ENCODE results near the gene OSBP2. TPM values are rescaled to one million over a fixed set of nuclear protein-coding genes. Genes with fewer than 3 reads are reported as not detected.

OSBP2 gene
- total and polyA plus RNA-seq, 10 of the 15 experiments (the other 5 are each of a cell fraction or from before 2014, with no cell fraction given): 0.11 to 7.7 (median 3.6) TPM

DNA sequence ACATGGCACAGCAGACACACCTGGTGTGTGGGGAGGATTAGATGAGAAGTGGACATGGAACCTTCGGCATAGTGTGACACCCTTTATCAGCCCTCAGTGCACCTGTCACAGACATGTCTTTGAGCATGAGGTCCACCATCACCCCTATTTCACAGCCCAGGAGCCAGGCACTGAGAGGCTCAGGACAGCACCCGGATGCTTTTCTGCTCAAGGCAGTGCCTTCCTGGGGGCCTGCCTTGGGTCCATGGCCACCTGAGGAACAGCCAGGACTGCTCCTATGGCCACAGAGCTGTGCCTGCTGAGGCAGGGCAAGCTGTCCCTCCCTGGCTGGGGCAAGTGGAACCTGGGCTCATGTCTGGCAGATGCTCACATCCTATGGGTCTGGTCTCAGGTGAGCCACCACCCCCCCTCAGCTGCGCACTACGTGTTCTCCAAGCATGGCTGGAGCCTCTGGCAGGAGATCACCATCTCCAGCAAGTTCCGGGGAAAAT, 198.1 kb downstream of the OSBP2 start:
- no peak overlapping the region for H3K4me2 ChIP-seq (ENCODE audit: control insufficient read depth, insufficient read depth)
- H3K4me3 ChIP-seq: no peak overlapping the region
- H3K27me3 ChIP-seq (replicated peaks in 1 of 2; ENCODE audit: control insufficient read depth in 2 of 2, insufficient read depth in 2 of 2, low read length in 1 of 2): no peaks in the 10 kb centered on the region
- intact Hi-C loops (cut with micrococcal nuclease; ENCODE audit: unreplicated experiment): loop anchor here (5.0 kb wide), 1 partner anchor 130 kb away; no protein-coding TSS in a partner anchor
- WGBS (ENCODE audit: insufficient coverage, insufficient replicate concordance, low lambda C conversion rate, missing lambda C conversion rate): 81% methylated on average over 5 of the region's 5 CpGs
- H3K27ac ChIP-seq (ENCODE audit: control insufficient read depth, insufficient read depth): no peak overlapping the region
- no peak for TF ChIP-seq ZBTB33 (IDR thresholded peaks at IDR 0.05)
- in situ Hi-C loops (cut with MboI): no loop called here
- no TSS peak for BruUV-seq (replicated peaks)
- H3K4me1 ChIP-seq (ENCODE audit: control insufficient read depth, insufficient read depth, low read length): no peaks in the 10 kb centered on the region
- CTCF ChIA-PET: interaction anchor here (2.5 kb wide), 1 partner anchor 10 kb away, joined by 11 read pairs; no protein-coding TSS in a partner anchor
- FAIRE-seq (no peak), DNase-seq (ENCODE audit: low read depth, low spot score) (no peak), ATAC-seq (no peak)
- no peaks in the 10 kb centered on the region for H3K9me3 ChIP-seq (replicated peaks; ENCODE audit: control insufficient read depth, insufficient read depth, low read length)
- SMC1A ChIA-PET (ENCODE audit: uncharacterized antibody, unreplicated experiment): no interaction called here
- no peak overlapping the region for H3K9ac ChIP-seq (ENCODE audit: control insufficient read depth, insufficient read depth, low read length)
- H3K79me2 ChIP-seq (ENCODE audit: control insufficient read depth, insufficient read depth, low read length): no peaks in the 10 kb centered on the region
- H4K20me1 ChIP-seq (ENCODE audit: control insufficient read depth, insufficient read depth): no peaks in the 10 kb centered on the region; the same call in 1 of the 2 replicates
- peaks cover 0 to 15% of the 10 kb centered on the region in 2 experiments; a peak in 2 of 4 replicates for H3K36me3 ChIP-seq (ENCODE audit: control insufficient read depth in 2 of 2, insufficient read depth in 2 of 2, low read length in 1 of 2)
- no peak overlapping the region for H2AFZ ChIP-seq (ENCODE audit: control insufficient read depth, low read depth, low read length)
- POLR2A ChIA-PET: no interaction called here
- RAD21 ChIA-PET (ENCODE audit: unreplicated experiment): no interaction called here

DNA sequence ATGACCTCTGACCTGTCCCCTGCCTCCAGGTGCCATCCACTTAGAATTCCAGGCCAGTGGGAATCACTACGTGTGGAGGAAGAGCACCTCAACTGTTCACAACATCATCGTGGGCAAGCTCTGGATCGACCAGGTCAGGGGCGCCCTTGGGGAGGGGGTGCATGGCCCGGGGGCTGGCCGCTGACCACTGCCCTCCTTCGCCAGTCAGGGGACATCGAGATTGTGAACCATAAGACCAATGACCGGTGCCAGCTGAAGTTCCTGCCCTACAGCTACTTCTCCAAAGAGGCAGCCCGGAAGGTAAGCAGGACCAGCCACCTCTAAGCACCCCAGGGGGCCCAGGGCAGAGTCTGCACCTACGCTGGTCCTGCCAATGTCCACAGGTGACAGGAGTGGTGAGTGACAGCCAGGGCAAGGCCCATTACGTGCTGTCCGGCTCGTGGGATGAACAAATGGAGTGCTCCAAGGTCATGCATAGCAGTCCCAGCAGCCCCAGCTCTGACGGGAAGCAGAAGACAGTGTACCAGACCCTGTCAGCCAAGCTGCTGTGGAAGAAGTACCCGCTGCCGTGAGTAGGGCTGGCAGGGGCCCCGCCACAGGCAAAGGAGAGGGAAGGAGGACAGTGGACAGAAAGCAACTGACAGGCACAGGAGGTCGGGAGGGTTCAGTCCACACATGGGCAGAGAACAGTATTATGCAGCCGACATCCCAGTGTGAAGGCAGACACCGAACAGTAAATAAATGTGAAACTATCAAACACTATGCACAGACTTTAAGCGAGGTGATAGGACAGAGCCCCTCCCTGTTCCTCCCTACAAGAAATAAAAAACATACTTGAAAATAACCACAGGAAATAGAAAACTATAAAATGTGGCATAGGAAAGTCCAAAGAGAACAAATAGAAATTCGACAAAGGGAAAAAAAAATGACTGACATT, 199.0 kb downstream of the OSBP2 start:
- Histone ChIP-seq H3K27ac (ENCODE audit: control insufficient read depth, insufficient read depth) (no peak overlapping the region), H3K4me2 (ENCODE audit: control insufficient read depth, insufficient read depth) (no peak overlapping the region), H3K79me2 (ENCODE audit: control insufficient read depth, insufficient read depth, low read length) (no peaks in the 10 kb centered on the region), H2AFZ (ENCODE audit: control insufficient read depth, low read depth, low read length) (no peak overlapping the region), H3K4me1 (ENCODE audit: control insufficient read depth, insufficient read depth, low read length) (no peaks in the 10 kb centered on the region), H3K9me3 (replicated peaks; ENCODE audit: control insufficient read depth, insufficient read depth, low read length) (no peaks in the 10 kb centered on the region), H3K36me3 (ENCODE audit: control insufficient read depth in 2 of 2, insufficient read depth in 2 of 2, low read length in 1 of 2) (peaks cover 0 to 15% of the 10 kb centered on the region in 2 experiments; a peak in 2 of 4 replicates), H3K9ac (ENCODE audit: control insufficient read depth, insufficient read depth, low read length) (no peak overlapping the region), H3K27me3 (replicated peaks in 1 of 2; ENCODE audit: control insufficient read depth in 2 of 2, insufficient read depth in 2 of 2, low read length in 1 of 2) (no peaks in the 10 kb centered on the region), H4K20me1 (ENCODE audit: control insufficient read depth, insufficient read depth) (no peaks in the 10 kb centered on the region; the same call in 1 of the 2 replicates), H3K4me3 (no peak overlapping the region)
- in situ Hi-C loops (cut with MboI) (no loop called here), intact Hi-C loops (cut with micrococcal nuclease; ENCODE audit: unreplicated experiment) (loop anchor here (5.0 kb wide), 1 partner anchor 131 kb away; no protein-coding TSS in a partner anchor)
- ChIA-PET RAD21 (ENCODE audit: unreplicated experiment) (no interaction called here), SMC1A (ENCODE audit: uncharacterized antibody, unreplicated experiment) (interaction anchor here (1.3 to 1.8 kb wide), 2 partner anchors 17 to 130 kb away, joined by 4 to 7 read pairs; no protein-coding TSS in a partner anchor), CTCF (no interaction called here), POLR2A (no interaction called here)
- DNase-seq (ENCODE audit: low read depth, low spot score) (no peak), ATAC-seq (no peak), FAIRE-seq (no peak)
- no TSS peak for BruUV-seq (replicated peaks)
- 47% methylated on average over 20 of the region's 23 CpGs for WGBS (ENCODE audit: insufficient coverage, insufficient replicate concordance, low lambda C conversion rate, missing lambda C conversion rate)
- TF ChIP-seq E2F8 (IDR thresholded peaks at IDR 0.05; ENCODE audit: low read depth, partially characterized antibody) (no peak), RUNX3 (IDR thresholded peaks at IDR 0.05; ENCODE audit: low read length) (no peak), FOXK2 (IDR thresholded peaks at IDR 0.05) (no peak), BCLAF1 (IDR thresholded peaks at IDR 0.05) (no peak), RAD21 (IDR thresholded peaks at IDR 0.05; ENCODE audit: insufficient read depth, low read depth, low read length) (no peak), NR2F1 (conservative IDR thresholded peaks at IDR 0.05) (no peak)
